Skeletal muscle tissue (tissue), 4 donors: Measurements from ENCODE around the gene CHRNA7. TPM values are rescaled to one million over a fixed set of nuclear protein-coding genes. Genes with fewer than 3 reads are reported as not detected.

Experiments
- H3K27ac ChIP-seq: one replicate; pipeline ENCODE4 v1.7.0; 2013; ENCODE audit warnings: mild to moderate bottlenecking, low read depth, low read length, inconsistent platforms
- H3K27me3 ChIP-seq, 3 donors: one replicate each; pipeline ENCODE4 v1.7.0; 2013; ENCODE audit warnings: low read length in 3 of 3; ENCODE audit not compliant: control insufficient read depth in 3 of 3, insufficient read depth in 3 of 3
- H3K36me3 ChIP-seq, 3 donors: one replicate each; pipeline ENCODE4 v1.7.0; 2013; ENCODE audit warnings: low read length in 3 of 3; ENCODE audit not compliant: control insufficient read depth in 3 of 3, insufficient read depth in 3 of 3
- H3K4me1 ChIP-seq, 3 donors: one replicate each; pipeline ENCODE4 v1.7.0; 2013; ENCODE audit warnings: low read length in 3 of 3, mild to moderate bottlenecking in 3 of 3; ENCODE audit not compliant: control insufficient read depth in 3 of 3, insufficient read depth in 3 of 3
- H3K4me3 ChIP-seq, 3 donors: one replicate each; pipeline ENCODE4 v1.7.0; 2013; ENCODE audit warnings: low read length in 3 of 3
- H3K9ac ChIP-seq, 3 donors: one replicate each; pipeline ENCODE4 v1.7.0; 2013; ENCODE audit warnings: low read length in 3 of 3, mild to moderate bottlenecking in 3 of 3, moderate library complexity in 2 of 3, low read depth in 1 of 3
- H3K9me3 ChIP-seq, 3 donors: one replicate each; pipeline ENCODE4 v1.7.0; 2013; ENCODE audit warnings: low read length in 3 of 3; ENCODE audit not compliant: control insufficient read depth in 3 of 3
- total RNA-seq: library from RNA; depleted of rRNA; stranded (reverse); fragments of >200 nt; gene quantifications from one replicate; pipeline ENCODE4 v1.2.3, GENCODE V29; 2014
- donor health status: Osteomylitis.

CHRNA7 gene
- total RNA-seq, 1 donor from 2014 or later, result 0.52 TPM

DNA sequence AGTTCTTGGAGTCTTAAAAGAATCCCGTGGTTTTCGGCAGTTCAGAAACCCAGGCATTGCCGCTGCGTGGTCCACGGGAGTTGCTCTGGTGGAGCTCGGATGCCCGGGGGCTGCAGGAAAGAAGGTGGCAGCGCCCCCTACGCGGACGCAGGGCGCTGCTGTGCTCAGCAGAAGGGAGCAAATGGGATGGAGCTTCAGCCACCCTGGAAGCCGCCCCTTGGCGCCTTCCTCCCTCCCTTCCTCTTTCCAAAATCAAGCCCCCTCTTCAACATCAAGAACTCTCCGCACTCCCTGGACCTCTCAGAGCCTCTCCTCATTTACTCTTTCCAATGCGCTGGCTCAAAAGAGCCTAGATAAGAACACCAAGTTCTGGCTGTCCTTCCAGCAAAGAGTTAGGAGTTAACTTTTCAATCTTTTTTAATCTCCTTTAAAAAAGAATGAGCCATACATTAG, 880 bp upstream of the CHRNA7 start:
- H3K4me1 ChIP-seq, result peaks cover 8 to 17% (median 13%) of the 10 kb centered on the region in 3 donors
- peak overlapping the region; percentile 62 to 77 (median 66) for H3K4me3 ChIP-seq
- H3K9ac ChIP-seq, result peak overlapping the region in 1 of 3 donors; percentile 60
- peaks cover 12 to 31% (median 17%) of the 10 kb centered on the region in 3 donors for H3K27me3 ChIP-seq
- H3K27ac ChIP-seq, result no peak overlapping the region
- H3K36me3 ChIP-seq, result no peaks in the 10 kb centered on the region
- H3K9me3 ChIP-seq, result no peaks in the 10 kb centered on the region

DNA sequence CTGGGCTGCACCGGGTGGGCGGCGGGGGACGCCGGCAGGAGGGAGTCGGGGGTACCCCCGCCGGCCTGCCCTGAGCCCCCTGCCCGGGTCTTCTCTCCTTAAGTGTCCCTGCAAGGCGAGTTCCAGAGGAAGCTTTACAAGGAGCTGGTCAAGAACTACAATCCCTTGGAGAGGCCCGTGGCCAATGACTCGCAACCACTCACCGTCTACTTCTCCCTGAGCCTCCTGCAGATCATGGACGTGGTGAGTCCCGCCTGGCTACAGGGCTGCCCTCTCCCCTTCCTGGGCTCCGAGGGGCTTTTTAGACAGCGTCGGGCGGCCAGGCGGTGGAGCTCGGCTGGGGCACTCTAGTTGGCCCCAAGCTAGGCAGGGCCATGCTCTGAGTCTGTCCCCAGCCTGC, 480 bp downstream of the CHRNA7 start:
- no peaks in the 10 kb centered on the region for H3K9me3 ChIP-seq
- no peak overlapping the region for H3K27ac ChIP-seq
- H3K4me1 ChIP-seq, result peaks cover 8 to 17% (median 13%) of the 10 kb centered on the region in 3 donors
- peaks cover 12 to 30% (median 17%) of the 10 kb centered on the region in 3 donors for H3K27me3 ChIP-seq
- peak overlapping the region; percentile 41 to 75 (median 67) for H3K4me3 ChIP-seq
- peak overlapping the region in 2 of 3 donors; percentile 40 to 77 for H3K9ac ChIP-seq
- no peaks in the 10 kb centered on the region for H3K36me3 ChIP-seq

DNA sequence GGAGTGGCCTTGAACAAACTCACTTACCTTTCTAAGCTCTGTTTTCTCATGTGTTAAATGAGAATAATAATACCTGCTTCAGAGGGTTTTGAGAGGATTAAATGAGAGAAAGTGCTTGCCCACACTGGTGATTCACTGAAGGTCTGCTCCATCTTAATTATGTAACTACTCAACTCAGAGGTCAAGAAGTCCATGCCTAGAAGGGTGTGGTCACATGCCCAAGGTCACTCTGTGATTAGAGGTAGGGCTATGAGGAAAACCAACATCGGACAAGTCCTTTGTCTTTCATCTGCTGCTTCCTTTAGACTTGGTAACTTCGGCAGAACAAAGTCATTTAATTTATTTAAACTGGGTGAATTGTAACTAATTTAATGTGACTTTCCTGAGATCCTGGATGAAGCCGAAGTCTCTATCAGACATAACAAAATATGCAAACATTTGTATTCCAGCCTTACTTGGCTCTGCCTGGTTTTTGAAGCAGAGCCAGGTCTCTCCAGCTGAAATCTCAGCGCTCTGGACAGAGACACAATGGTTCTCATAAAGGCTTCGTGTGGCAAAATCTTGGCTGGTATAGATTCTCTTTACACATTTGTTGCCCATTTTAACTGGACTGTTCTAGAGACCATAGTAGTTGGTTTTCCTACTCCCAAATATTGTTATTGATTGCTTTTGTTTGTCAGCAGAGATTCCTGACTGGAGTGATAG, 3.0 kb downstream of the CHRNA7 start:
- no peak overlapping the region for H3K9ac ChIP-seq
- no peak overlapping the region for H3K27ac ChIP-seq
- no peaks in the 10 kb centered on the region for H3K36me3 ChIP-seq
- H3K27me3 ChIP-seq, result peaks cover 12 to 25% (median 17%) of the 10 kb centered on the region in 3 donors
- H3K4me3 ChIP-seq, result no peak overlapping the region
- H3K4me1 ChIP-seq, result peaks cover 8 to 17% (median 13%) of the 10 kb centered on the region in 3 donors
- H3K9me3 ChIP-seq, result no peaks in the 10 kb centered on the region

DNA sequence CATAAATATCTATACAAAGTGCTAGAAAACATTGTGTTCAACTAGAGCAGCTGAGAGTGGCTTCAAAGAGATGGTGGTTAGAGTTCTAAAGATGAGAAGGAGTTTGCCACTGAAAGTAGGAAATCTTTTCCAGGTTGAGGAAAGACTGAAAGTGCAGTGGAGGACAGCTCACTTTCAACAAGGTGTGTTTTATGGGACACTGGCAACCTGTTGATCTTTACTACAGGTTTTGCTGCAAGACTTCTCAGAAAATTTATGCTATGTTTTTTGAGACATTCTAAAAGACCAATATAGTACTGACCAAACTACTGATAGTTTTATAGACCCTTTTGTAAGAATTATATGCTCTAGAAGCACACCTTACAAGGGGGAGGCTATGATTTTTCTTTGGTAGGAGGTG, 3.8 kb downstream of the CHRNA7 start:
- Histone ChIP-seq H3K9ac (no peak overlapping the region), H3K27ac (no peak overlapping the region), H3K4me3 (no peak overlapping the region), H3K4me1 (peaks cover 8 to 16% (median 13%) of the 10 kb centered on the region in 3 donors), H3K9me3 (no peaks in the 10 kb centered on the region), H3K36me3 (no peaks in the 10 kb centered on the region), H3K27me3 (peaks cover 11 to 22% (median 12%) of the 10 kb centered on the region in 3 donors)

DNA sequence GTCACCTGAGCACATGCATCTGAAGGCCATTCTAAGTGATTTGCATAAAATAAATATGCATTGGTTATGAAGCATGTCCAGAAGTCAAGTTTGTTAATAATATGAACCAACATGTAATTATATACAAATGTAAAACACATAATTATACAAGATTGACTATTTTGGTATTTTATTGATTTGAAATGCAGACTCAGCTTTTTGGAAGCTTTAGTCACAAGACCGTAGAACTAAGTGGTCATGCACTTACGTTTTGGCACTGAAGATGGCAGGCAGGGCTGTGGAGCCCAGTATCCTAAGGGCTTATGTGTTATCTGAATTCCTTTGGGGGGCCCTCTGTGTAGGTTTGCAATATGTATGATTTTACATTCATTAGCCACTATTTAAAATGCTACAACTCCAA, 5.0 kb downstream of the CHRNA7 start:
- H3K27ac ChIP-seq, result no peak overlapping the region
- no peak overlapping the region for H3K9ac ChIP-seq
- no peaks in the 10 kb centered on the region for H3K36me3 ChIP-seq
- H3K4me1 ChIP-seq, result peaks cover 0 to 6% (median 5%) of the 10 kb centered on the region in 3 donors
- no peaks in the 10 kb centered on the region for H3K9me3 ChIP-seq
- H3K27me3 ChIP-seq, result peaks cover 5 to 17% (median 7%) of the 10 kb centered on the region in 3 donors
- H3K4me3 ChIP-seq, result no peak overlapping the region

DNA sequence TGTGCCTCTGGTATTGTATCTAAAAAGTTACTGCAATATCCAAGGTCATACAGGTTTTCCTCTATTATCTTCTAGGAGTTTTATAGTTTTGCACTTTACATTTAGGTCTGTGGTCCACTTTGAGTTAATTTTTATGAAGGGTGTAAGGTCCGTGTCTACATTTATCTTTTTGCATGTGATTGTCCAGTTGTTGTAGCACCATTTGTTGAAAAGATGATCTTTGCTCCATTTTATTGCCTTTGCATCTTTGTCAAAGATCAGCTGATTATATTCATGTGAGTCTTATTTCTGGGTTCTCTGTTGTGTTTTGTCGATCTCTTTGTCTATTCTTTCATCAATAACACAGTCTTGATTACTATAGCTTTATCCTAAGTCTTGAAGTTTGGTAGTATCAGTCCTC, 6.7 kb downstream of the CHRNA7 start:
- Histone ChIP-seq H3K9ac (no peak overlapping the region), H3K9me3 (no peaks in the 10 kb centered on the region)

DNA sequence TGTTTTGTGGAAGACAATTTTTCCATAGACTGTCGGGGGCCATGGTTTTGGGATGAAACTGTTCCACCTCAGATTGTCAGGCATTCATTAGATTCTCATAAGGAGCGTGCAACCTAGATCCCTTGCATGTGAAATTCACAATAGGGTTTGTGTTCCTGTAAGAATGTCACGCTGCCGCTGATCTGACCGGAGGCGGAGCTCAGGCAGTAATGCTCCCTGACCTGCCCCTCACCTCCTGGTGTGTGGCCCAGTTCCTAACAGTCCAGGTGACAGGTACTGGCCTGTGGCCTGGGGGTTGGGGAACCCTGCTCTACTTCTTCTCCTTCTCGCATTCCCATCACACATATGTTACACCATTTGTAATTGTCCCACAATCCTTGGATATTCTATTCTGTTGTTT, 11.0 kb downstream of the CHRNA7 start:
- no peaks in the 10 kb centered on the region for H3K4me1 ChIP-seq
- no peak overlapping the region for H3K27ac ChIP-seq
- H3K27me3 ChIP-seq, result no peaks in the 10 kb centered on the region
- no peak overlapping the region for H3K4me3 ChIP-seq
- H3K9ac ChIP-seq, result no peak overlapping the region
- no peaks in the 10 kb centered on the region for H3K9me3 ChIP-seq
- H3K36me3 ChIP-seq, result no peaks in the 10 kb centered on the region

More for the DNA sequence above, 6.7 kb downstream of the CHRNA7 start:
- H3K4me3 ChIP-seq, result no peak overlapping the region
- H3K36me3 ChIP-seq, result no peaks in the 10 kb centered on the region
- H3K27me3 ChIP-seq, result peaks cover 0 to 7% (median 0%) of the 10 kb centered on the region in 3 donors
- no peaks in the 10 kb centered on the region for H3K4me1 ChIP-seq
- H3K27ac ChIP-seq, result no peak overlapping the region

DNA sequence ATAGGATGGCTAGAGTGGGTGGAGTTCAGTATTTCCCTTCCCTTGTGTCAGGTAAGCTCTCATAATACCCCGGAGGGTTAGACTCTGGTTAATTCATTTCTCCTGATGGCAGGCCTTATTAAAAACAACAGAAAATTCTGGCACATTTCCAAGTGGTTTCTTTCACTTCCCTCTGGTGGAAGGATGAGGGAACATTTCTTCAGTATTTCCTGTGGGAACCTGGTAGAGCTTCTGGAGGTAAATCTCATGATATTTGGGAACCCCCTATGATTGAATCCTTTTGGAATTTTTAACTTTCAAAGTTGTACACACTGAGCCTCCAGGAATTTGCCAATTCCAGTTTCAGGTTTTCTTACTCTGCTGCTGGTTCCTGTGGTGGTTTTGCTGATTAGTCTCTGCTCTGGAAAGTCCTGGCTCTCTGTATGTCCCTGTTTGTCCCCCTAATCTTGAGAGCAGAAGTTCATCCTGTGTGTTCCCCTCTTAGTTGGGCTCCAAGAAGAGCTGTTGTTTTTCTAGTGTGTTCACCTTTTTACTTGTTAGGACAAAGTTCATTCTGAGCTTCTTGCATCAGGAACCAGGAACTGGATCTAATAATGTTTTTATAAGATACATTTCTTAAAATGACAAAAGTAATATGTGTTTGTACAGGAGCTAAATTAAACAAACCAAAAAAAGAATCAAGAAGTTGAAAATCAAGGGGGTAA, 12.1 kb downstream of the CHRNA7 start:
- Histone ChIP-seq H3K36me3 (no peaks in the 10 kb centered on the region), H3K4me1 (no peaks in the 10 kb centered on the region), H3K9ac (no peak overlapping the region), H3K4me3 (no peak overlapping the region), H3K27me3 (no peaks in the 10 kb centered on the region), H3K27ac (no peak overlapping the region), H3K9me3 (no peaks in the 10 kb centered on the region)

DNA sequence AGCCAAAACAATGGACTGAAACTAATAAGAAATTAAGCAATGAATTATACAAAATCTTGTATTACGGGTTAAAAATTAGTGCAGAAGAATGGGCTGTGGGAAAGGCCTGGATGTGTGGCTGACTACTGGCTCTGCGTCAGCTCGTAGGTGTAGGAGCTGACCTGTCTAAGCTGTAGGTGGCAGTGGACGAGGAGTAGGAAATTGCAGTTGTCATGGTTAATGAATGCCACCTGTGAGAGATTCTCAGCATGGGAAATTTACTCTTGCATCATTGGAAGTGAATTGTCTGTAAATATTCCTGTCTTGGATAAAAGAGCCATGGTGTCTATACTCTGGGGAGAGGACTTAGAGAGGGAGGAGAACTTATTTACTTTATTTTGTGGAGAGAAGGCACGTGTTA, 23.4 kb downstream of the CHRNA7 start:
- Histone ChIP-seq H3K9ac (no peak overlapping the region), H3K27ac (no peak overlapping the region), H3K4me3 (no peak overlapping the region), H3K4me1 (no peaks in the 10 kb centered on the region), H3K9me3 (no peaks in the 10 kb centered on the region), H3K36me3 (no peaks in the 10 kb centered on the region), H3K27me3 (no peaks in the 10 kb centered on the region)

DNA sequence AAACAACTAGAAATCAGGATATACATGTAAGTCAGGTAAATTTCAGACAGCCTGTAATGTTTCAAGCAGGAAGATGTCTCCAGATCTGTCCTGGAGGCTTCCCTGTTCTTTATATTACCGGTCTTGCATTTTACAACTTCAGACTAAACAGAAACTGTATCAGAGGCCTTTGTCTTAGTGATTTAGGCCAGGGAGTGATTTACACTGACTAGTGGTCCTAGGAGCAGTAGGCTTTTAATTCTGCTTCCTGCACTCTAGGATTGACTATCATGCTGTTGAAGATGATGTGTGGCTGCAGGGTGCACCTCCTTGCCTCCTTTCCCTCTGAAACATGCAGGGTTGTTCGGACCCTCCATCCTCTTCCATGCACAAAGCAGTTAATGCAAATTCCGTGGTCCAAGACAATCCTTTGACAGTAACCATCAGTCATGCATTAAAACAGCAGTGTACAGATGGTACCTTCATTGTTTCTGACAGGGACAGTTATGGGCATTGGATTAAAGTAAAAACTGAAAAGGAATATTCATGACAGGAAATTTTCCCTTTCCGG, 27.6 kb downstream of the CHRNA7 start:
- H3K36me3 ChIP-seq, result no peaks in the 10 kb centered on the region
- H3K4me3 ChIP-seq, result no peak overlapping the region
- no peaks in the 10 kb centered on the region for H3K27me3 ChIP-seq
- no peaks in the 10 kb centered on the region for H3K4me1 ChIP-seq
- no peak overlapping the region for H3K9ac ChIP-seq
- H3K27ac ChIP-seq, result no peak overlapping the region
- H3K9me3 ChIP-seq, result peaks cover 0 to 3% (median 0%) of the 10 kb centered on the region in 3 donors
